ENCODE data around the gene CLSTN2. TPM values are rescaled to one million over a fixed set of nuclear protein-coding genes. Genes with fewer than 3 reads are reported as not detected.

Gene CLSTN2
- total and polyA plus RNA-seq, 10 donors, result 0.02 to 0.22 (median 0.13) TPM; not detected in 1

DNA sequence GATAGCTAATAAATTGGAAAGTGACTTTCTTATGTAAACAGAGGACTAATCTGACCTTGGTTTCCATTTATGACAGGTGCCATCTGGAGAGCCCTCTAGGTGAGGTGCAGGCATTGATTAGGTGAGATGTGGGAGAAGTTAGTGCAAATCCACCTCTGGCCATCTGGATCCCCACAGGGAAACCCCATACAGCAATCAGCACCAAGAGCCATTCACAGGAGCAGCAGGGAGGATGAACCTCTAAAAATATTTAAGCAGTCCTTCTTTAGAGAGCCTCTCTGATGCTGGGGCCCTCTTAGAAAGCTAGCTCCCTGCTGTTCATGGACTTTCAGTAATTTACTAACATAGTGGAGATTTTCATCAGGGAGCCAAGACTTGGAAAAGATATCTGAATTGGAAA lies 69.3 kb downstream of the CLSTN2 start:
- H3K27me3 ChIP-seq (replicated peaks in 1 of 7), result peaks cover 0 to 17% (median 0%) of the 10 kb centered on the region in 7 donors
- TF ChIP-seq, protein P1, sequence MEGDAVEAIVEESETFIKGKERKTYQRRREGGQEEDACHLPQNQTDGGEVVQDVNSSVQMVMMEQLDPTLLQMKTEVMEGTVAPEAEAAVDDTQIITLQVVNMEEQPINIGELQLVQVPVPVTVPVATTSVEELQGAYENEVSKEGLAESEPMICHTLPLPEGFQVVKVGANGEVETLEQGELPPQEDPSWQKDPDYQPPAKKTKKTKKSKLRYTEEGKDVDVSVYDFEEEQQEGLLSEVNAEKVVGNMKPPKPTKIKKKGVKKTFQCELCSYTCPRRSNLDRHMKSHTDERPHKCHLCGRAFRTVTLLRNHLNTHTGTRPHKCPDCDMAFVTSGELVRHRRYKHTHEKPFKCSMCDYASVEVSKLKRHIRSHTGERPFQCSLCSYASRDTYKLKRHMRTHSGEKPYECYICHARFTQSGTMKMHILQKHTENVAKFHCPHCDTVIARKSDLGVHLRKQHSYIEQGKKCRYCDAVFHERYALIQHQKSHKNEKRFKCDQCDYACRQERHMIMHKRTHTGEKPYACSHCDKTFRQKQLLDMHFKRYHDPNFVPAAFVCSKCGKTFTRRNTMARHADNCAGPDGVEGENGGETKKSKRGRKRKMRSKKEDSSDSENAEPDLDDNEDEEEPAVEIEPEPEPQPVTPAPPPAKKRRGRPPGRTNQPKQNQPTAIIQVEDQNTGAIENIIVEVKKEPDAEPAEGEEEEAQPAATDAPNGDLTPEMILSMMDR (IDR thresholded peaks at IDR 0.05 in 8 of 11, conservative IDR thresholded peaks at IDR 0.05 in 3 of 11), result no peak
- no peak for TF ChIP-seq POLR2AphosphoS5 (IDR thresholded peaks at IDR 0.05)
- TF ChIP-seq POLR2A (IDR thresholded peaks at IDR 0.05), result no peak
- H3K4me3 ChIP-seq, result no peak overlapping the region
- no peaks in the 10 kb centered on the region for H3K9me3 ChIP-seq
- no peaks in the 10 kb centered on the region for H3K36me3 ChIP-seq
- intact Hi-C loops (cut with DNase I; ENCODE audit: low total_unique reads), result no loop called here
- DNase-seq, result no peak
- no peaks in the 10 kb centered on the region for H3K4me1 ChIP-seq
- H3K27ac ChIP-seq, result no peak overlapping the region

DNA sequence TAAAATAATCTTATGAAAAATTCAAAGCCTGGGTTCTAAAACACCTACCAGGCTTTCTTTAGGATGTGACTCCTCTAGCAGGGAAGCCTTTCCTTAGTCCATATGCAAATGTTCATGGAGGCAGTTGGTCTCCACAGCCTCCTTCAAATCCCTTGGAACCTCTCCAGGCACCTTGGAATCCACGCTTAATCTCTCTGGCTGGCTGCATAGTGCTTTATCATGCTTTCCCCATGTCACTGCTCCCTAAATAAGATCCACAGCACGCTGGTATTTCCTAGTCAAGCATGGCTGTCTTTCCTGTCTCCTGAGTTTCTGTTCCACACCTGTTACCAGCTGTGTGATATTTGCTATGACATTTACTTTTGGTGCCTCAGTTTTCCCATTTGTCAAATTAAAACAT lies 71.3 kb downstream of the CLSTN2 start:
- Histone ChIP-seq H3K4me1 (no peaks in the 10 kb centered on the region), H3K9me3 (no peaks in the 10 kb centered on the region), H3K27me3 (replicated peaks in 1 of 7) (peaks cover 0 to 17% (median 0%) of the 10 kb centered on the region in 7 donors), H3K36me3 (no peaks in the 10 kb centered on the region), H3K27ac (no peak overlapping the region), H3K4me3 (no peak overlapping the region)
- intact Hi-C loops (cut with DNase I; ENCODE audit: low total_unique reads), result no loop called here
- DNase-seq, result no peak
- 22 to 52% (median 41%) methylated on average over 2 of the region's 2 CpGs for WGBS, 5 donors
- TF ChIP-seq POLR2AphosphoS5 (IDR thresholded peaks at IDR 0.05) (no peak), POLR2A (IDR thresholded peaks at IDR 0.05) (no peak)
- TF ChIP-seq, protein P1 (IDR thresholded peaks at IDR 0.05 in 8 of 11, conservative IDR thresholded peaks at IDR 0.05 in 3 of 11), result no peak

DNA sequence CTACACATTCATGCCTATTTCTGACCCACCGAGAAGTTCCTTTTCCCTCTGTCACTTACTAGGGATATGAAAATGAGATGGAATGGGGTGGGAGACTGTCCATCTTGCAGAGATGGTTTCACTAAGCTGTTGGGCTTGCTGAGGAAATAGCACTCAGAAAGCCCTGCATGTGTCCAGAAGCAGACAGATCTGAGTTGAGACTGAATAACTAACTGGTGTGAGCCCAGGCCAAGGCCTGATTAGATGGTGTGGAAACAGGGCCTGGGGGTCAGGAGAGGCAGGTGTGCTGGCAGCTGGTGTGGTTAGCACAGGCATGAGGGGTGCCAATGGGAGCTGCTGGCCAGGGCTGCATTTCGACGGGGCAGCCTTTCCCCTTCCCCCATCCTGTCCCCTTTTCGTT lies 72.1 kb downstream of the CLSTN2 start:
- Histone ChIP-seq H3K27ac (no peak overlapping the region), H3K4me3 (no peak overlapping the region), H3K36me3 (no peaks in the 10 kb centered on the region), H3K27me3 (replicated peaks in 1 of 7) (peaks cover 0 to 17% (median 0%) of the 10 kb centered on the region in 7 donors), H3K4me1 (no peaks in the 10 kb centered on the region), H3K9me3 (no peaks in the 10 kb centered on the region)
- DNase-seq, result no peak
- 79 to 90% (median 85%) methylated on average over 4 of the region's 4 CpGs for WGBS, 5 donors
- intact Hi-C loops (cut with DNase I; ENCODE audit: low total_unique reads), result no loop called here
- TF ChIP-seq POLR2AphosphoS5 (IDR thresholded peaks at IDR 0.05) (no peak), POLR2A (IDR thresholded peaks at IDR 0.05) (no peak)
- TF ChIP-seq, protein P1 (IDR thresholded peaks at IDR 0.05 in 8 of 11, conservative IDR thresholded peaks at IDR 0.05 in 3 of 11), result no peak

DNA sequence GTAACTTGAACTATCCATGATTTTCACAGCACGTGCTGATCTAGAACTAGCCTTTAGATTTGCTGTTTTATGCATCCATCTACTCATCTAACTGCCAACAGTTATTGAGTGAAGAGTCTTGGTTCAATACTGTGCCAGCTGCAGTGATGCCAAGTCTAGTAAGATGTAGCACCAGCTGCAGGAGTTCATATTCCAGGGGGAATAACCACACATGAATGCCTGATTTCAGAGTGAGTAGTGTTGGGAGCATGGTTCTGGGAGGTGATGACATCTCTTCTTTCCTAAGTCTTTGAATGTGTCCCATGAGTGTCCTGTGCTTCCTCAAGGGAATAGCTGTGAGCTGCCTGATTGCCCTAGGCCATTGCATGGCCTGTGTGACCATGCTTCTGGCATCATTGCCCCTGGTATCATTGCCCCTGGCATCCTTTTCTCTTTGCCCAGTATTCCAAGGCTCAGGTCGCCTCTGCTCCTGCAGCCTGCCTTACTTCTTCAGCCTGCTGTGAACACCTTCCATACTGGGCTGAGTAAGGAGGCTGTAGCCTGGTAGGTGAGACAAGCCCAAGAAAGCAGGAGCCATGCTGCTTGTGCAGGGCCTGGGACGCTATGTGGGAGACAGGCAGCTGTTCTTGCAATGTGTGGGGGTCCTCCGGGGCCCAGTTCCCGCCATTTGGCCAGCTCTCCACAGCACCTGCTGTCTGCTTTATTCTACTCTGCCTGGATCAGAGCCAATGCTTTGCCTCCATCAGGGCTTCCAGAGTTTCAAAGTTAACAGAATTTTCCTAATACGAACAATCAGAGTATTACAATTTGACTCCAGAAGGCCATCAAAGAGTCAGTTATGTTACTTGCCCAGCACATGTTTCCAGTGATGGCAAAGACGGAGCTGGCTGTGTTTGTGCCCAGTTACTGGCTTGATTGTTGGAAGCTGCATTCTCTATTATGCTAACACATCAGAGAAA lies 73.2 kb downstream of the CLSTN2 start:
- WGBS, 5 donors, result 70 to 93% (median 81%) methylated on average over 7 of the region's 7 CpGs
- intact Hi-C loops (cut with DNase I; ENCODE audit: low total_unique reads), result no loop called here
- no peak for DNase-seq

More for the DNA sequence above, 73.2 kb downstream of the CLSTN2 start:
- Histone ChIP-seq H3K4me1 (no peaks in the 10 kb centered on the region), H3K27me3 (replicated peaks in 1 of 7) (peaks cover 0 to 17% (median 0%) of the 10 kb centered on the region in 7 donors), H3K36me3 (no peaks in the 10 kb centered on the region), H3K4me3 (no peak overlapping the region), H3K27ac (no peak overlapping the region), H3K9me3 (no peaks in the 10 kb centered on the region)
- TF ChIP-seq POLR2AphosphoS5 (IDR thresholded peaks at IDR 0.05) (no peak), POLR2A (IDR thresholded peaks at IDR 0.05) (no peak)
- TF ChIP-seq, protein P1 (IDR thresholded peaks at IDR 0.05 in 8 of 11, conservative IDR thresholded peaks at IDR 0.05 in 3 of 11), result no peak
